IMR-90 (cell line): ENCODE data around the gene TEX2. TPM values are rescaled to one million over a fixed set of nuclear protein-coding genes. Genes with fewer than 3 reads are reported as not detected.

Source experiments
- ATAC-seq: fragments of 200-7000 bp; cut with Tn5 transposase; 2 replicates; pipeline ENCODE4 v1.9.1; 2020; ENCODE audit warnings: low read depth, mild to moderate bottlenecking, moderate library complexity
- BruUV-seq: library from RNA; stranded (reverse); fragments of 400-500 nt; replicated peaks from 2 replicates; lab custom pipeline; 2021; lab: Mats Ljungman, UMichigan
- CTCF ChIA-PET: fragments of 300-600 bp; formaldehyde crosslinking; extraction: SDS; loops from one replicate; lab custom pipeline; 2021; ENCODE audit warnings: antibody characterized with exemption; lab: Yijun Ruan, JAX
- POLR2A ChIA-PET: fragments of 300-600 bp; sonication (Branson Sonifier 250); formaldehyde crosslinking; loops from one replicate; lab custom pipeline; 2022; ENCODE audit warnings: antibody characterized with exemption; ENCODE audit not compliant: unreplicated experiment; lab: Charles Lee
- DNase-seq: peaks from one replicate; pipeline ENCODE4 v3.0.0; 2013
- H2AFZ ChIP-seq: replicated peaks from 2 replicates; pipeline ENCODE3; 2013; ENCODE audit warnings: low read length, mild to moderate bottlenecking; ENCODE audit not compliant: poor library complexity
- H2AK5ac ChIP-seq: 2 replicates; pipeline ENCODE4 v1.6.1; 2013; ENCODE audit warnings: low read depth, low read length, inconsistent platforms
- H2AK9ac ChIP-seq: replicated peaks from 2 replicates; pipeline ENCODE3; 2013; ENCODE audit warnings: mild to moderate bottlenecking, low read depth, low read length, moderate library complexity; ENCODE audit not compliant: poor library complexity
- H2BK120ac ChIP-seq: 2 replicates; pipeline ENCODE4 v1.6.1; 2013; ENCODE audit warnings: low read depth, low read length, inconsistent platforms
- H2BK15ac ChIP-seq: 3 replicates; pipeline ENCODE4 v1.6.1; 2013; ENCODE audit warnings: low read depth, low read length, inconsistent platforms
- H2BK20ac ChIP-seq: 2 replicates; pipeline ENCODE4 v1.6.1; 2013; ENCODE audit warnings: low read depth, mild to moderate bottlenecking, inconsistent platforms, low read length, moderate library complexity
- H2BK5ac ChIP-seq: 2 replicates; pipeline ENCODE4 v1.6.1; 2013; ENCODE audit warnings: mild to moderate bottlenecking, low read depth, low read length, inconsistent platforms; ENCODE audit not compliant: poor library complexity, severe bottlenecking
- H3K14ac ChIP-seq: replicated peaks from 2 replicates; pipeline ENCODE4 v1.6.1; 2013; ENCODE audit warnings: low read depth, low read length, inconsistent platforms
- H3K18ac ChIP-seq: 2 replicates; pipeline ENCODE4 v1.6.1; 2013; ENCODE audit warnings: low read depth, low read length, control low read depth
- H3K23ac ChIP-seq: 2 replicates; pipeline ENCODE4 v1.6.1; 2013; ENCODE audit warnings: low read depth, low read length, inconsistent platforms
- H3K27ac ChIP-seq: 2 replicates; pipeline ENCODE4 v1.5.1; 2013; ENCODE audit warnings: mild to moderate bottlenecking, control low read depth, low read length; ENCODE audit not compliant: insufficient read depth
- H3K27me3 ChIP-seq: 2 replicates; pipeline ENCODE4 v1.6.1; 2013; ENCODE audit warnings: low read length; ENCODE audit not compliant: control insufficient read depth, insufficient read depth
- H3K36me3 ChIP-seq: 2 replicates; pipeline ENCODE4 v1.6.1; 2013; ENCODE audit warnings: low read length, mixed read lengths; ENCODE audit not compliant: control insufficient read depth, insufficient read depth
- H3K4ac ChIP-seq: 2 replicates; pipeline ENCODE4 v1.6.1; 2013; ENCODE audit warnings: low read depth, low read length, inconsistent platforms
- H3K4me1 ChIP-seq: 2 replicates; pipeline ENCODE4 v1.6.1; 2013; ENCODE audit warnings: low read length, mixed read lengths; ENCODE audit not compliant: control insufficient read depth, insufficient read depth
- H3K4me2 ChIP-seq: 2 replicates; pipeline ENCODE4 v1.6.1; 2013; ENCODE audit warnings: low read depth, mild to moderate bottlenecking, control low read depth, low read length, moderate library complexity
- H3K4me3 ChIP-seq: 2 replicates; pipeline ENCODE4 v1.5.1; 2013; ENCODE audit warnings: low read depth, mild to moderate bottlenecking, control low read depth, low read length, moderate library complexity; ENCODE audit not compliant: insufficient read depth
- H3K56ac ChIP-seq: 2 replicates; pipeline ENCODE4 v1.6.1; 2013; ENCODE audit warnings: low read length, inconsistent platforms; ENCODE audit not compliant: insufficient read depth; ENCODE audit errors: extremely low read depth
- H3K79me1 ChIP-seq, 2 experiments: 2 replicates each; pipeline ENCODE4 v1.6.1; 2013; ENCODE audit warnings: low read length in 2 of 2, inconsistent platforms in 1 of 2, low read depth in 1 of 2
- H3K9ac ChIP-seq: 2 replicates; pipeline ENCODE4 v1.6.1; 2013; ENCODE audit warnings: low read depth, low read length, control low read depth
- H3K9me1 ChIP-seq: 2 replicates; pipeline ENCODE4 v1.6.1; 2013; ENCODE audit warnings: low read length, inconsistent platforms; ENCODE audit not compliant: insufficient read depth
- H3K9me3 ChIP-seq: 2 replicates; pipeline ENCODE4 v1.6.1; 2013; ENCODE audit warnings: low read length; ENCODE audit not compliant: control insufficient read depth, insufficient read depth
- H4K20me1 ChIP-seq: 2 replicates; pipeline ENCODE4 v1.6.1; 2013; ENCODE audit warnings: low read length, inconsistent platforms; ENCODE audit not compliant: insufficient read depth
- H4K5ac ChIP-seq: 2 replicates; pipeline ENCODE4 v1.6.1; 2013; ENCODE audit warnings: mild to moderate bottlenecking, low read depth, low read length, control low read depth
- H4K8ac ChIP-seq, 2 experiments: 2 replicates each; pipeline ENCODE4 v1.6.1; 2013; ENCODE audit warnings: low read depth in 2 of 2, low read length in 2 of 2, control low read depth in 1 of 2, inconsistent platforms in 1 of 2
- H4K91ac ChIP-seq: 2 replicates; pipeline ENCODE4 v1.6.1; 2013; ENCODE audit warnings: low read depth, low read length, inconsistent platforms; ENCODE audit not compliant: insufficient read depth
- BHLHE40 ChIP-seq: fragments of 150-350 bp; IDR thresholded peaks from 2 replicates; pipeline ENCODE4 v1.6.1; 2016; ENCODE audit warnings: mild to moderate bottlenecking, low read depth, low read length
- ELK1 ChIP-seq: fragments of 150-350 bp; IDR thresholded peaks from 2 replicates; pipeline ENCODE4 v1.6.1; 2016; ENCODE audit warnings: low read depth, mild to moderate bottlenecking, low read length, moderate library complexity, borderline replicate concordance
- RFX5 ChIP-seq: IDR thresholded peaks from 2 replicates; pipeline ENCODE4 v1.8.0; 2012; ENCODE audit warnings: low read depth, mild to moderate bottlenecking, low read length, moderate library complexity
- WGBS, 2 experiments: methylation state at CpG; one replicate each; pipeline versions ENCODE4 v1.1.5 to v1.1.7; 2013; ENCODE audit warnings: missing lambda C conversion rate in 2 of 2; ENCODE audit not compliant: insufficient read length in 1 of 2; ENCODE audit errors: extremely low coverage in 2 of 2; 5-methylcytosine and 5-hydroxymethylcytosine counted together
- dilution Hi-C: fragments of 300-500 bp; cut with HindIII; formaldehyde crosslinking; loops from one replicate; pipeline ENCODE4 v1.14.3; 2018; ENCODE audit warnings: low sequenced_read_pairs; ENCODE audit not compliant: unreplicated experiment
- in situ Hi-C: fragments of 300-500 bp; cut with MboI; formaldehyde crosslinking; loops from 3 replicates; pipeline ENCODE4 v1.14.3; 2019; ENCODE audit warnings: low sequenced_read_pairs, inconsistent platforms, mixed read lengths
- intact Hi-C: fragments of 100-400 bp; cut with micrococcal nuclease; formaldehyde crosslinking; loops from 2 replicates; pipeline ENCODE4 v1.10.0; 2022
- polyA plus RNA-seq, 3 experiments: library from polyadenylated mRNA; depleted of rRNA; stranded (reverse); fragments of >200 nt; gene quantifications; 2 replicates each; pipeline ENCODE4 v1.2.3, GENCODE V29; 2012; ENCODE audit warnings: low replicate concordance in 1 of 3
- total RNA-seq: library from RNA; depleted of rRNA; stranded (reverse); fragments of >200 nt; gene quantifications from 2 replicates; pipeline ENCODE4 v1.2.3, GENCODE V29; 2012

TEX2 gene
- total and polyA plus RNA-seq, 2 of the 4 experiments (the other 2 are of a cell fraction): 18.2 to 21.9 TPM

GRCh38 chr17:64178011-64178825 lies 84.8 kb downstream of the TEX2 start:
- Histone ChIP-seq H3K4me3 (no peak overlapping the region), H3K27ac (no peak overlapping the region), H2BK5ac (no peak overlapping the region), H2BK20ac (no peak overlapping the region), H2BK120ac (no peak overlapping the region), H3K4ac (no peak overlapping the region), H2AK9ac (no peak overlapping the region), H3K27me3 (no peaks in the 10 kb centered on the region), H3K4me1 (peaks cover 6% of the 10 kb centered on the region), H2BK15ac (no peak overlapping the region), H3K18ac (no peak overlapping the region), H3K79me1 (peaks cover 0 to 3% of the 10 kb centered on the region in 2 experiments; a peak in 1 of 4 replicates), H4K5ac (no peak overlapping the region), H3K36me3 (peaks cover 2% of the 10 kb centered on the region; the same call in 1 of the 2 replicates), H4K20me1 (no peaks in the 10 kb centered on the region), H3K9ac (no peak overlapping the region), H3K14ac (no peak overlapping the region), H4K8ac (no peak overlapping the region), H4K91ac (no peak overlapping the region), H3K56ac (no peak overlapping the region), H3K9me1 (peaks cover 6% of the 10 kb centered on the region), H3K4me2 (no peak overlapping the region), H2AK5ac (no peak overlapping the region), H3K9me3 (no peaks in the 10 kb centered on the region), H2AFZ (peak overlapping the region; percentile 49), H3K23ac (no peak overlapping the region)
- POLR2A ChIA-PET: interaction anchor here (0.7 kb wide), 1 partner anchor 33 kb away, joined by 3 read pairs; no protein-coding TSS in a partner anchor
- ATAC-seq (peak; percentile 80), DNase-seq (peak; percentile 56)
- dilution Hi-C loops: no loop called here
- intact Hi-C loops: no loop called here
- CTCF ChIA-PET: no interaction called here
- WGBS, 2 experiments: 0% methylated on average over 1 of the region's 9 CpGs; no CpG with 5 or more reads in 1 of the 2 experiments
- in situ Hi-C loops: no loop called here
- BruUV-seq: no TSS peak
- TF ChIP-seq ELK1 (no peak), BHLHE40 (peak; percentile 92), RFX5 (no peak)
